GM18498 (cell line): ENCODE measurements around the gene PAM16.

ENCODE experiments used
- ATAC-seq: cut with Tn5 transposase; IDR thresholded peaks from one replicate; pipeline ENCODE4 v1.9.1; 2021; ENCODE audit warnings: mild to moderate bottlenecking, moderate library complexity; ENCODE audit not compliant: unreplicated experiment

The PAM16 gene

GRCh38 chr16:4372001-4372577, 21.0 kb upstream of the PAM16 start:
- no peak for ATAC-seq

GRCh38 chr16:4371357-4372000, 20.4 kb upstream of the PAM16 start, which contains the start of gene VASN:
VASN (plus strand) TSS chr16:4371848; CDS start chr16:4380878, 9,030 bp downstream.
- no peak for ATAC-seq

- no peak for ATAC-seq
Observed at GRCh38 chr16:4370570-4371356, 19.6 kb upstream of the PAM16 start.

- no peak for ATAC-seq
Observed at GRCh38 chr16:4370151-4370550, 19.0 kb upstream of the PAM16 start.

GRCh38 chr16:4369007-4369733, 18.0 kb upstream of the PAM16 start:
- no peak for ATAC-seq

GRCh38 chr16:4367393-4367856, 16.3 kb upstream of the PAM16 start:
- no peak for ATAC-seq

GRCh38 chr16:4366016-4366415, 14.9 kb upstream of the PAM16 start:
- no peak for ATAC-seq

GRCh38 chr16:4365615-4366014, 14.5 kb upstream of the PAM16 start:
- ATAC-seq, result no peak

GRCh38 chr16:4365014-4365406, 13.9 kb upstream of the PAM16 start:
- ATAC-seq, result peak; percentile 44

- ATAC-seq, result no peak
Observed at GRCh38 chr16:4364196-4365013, 13.3 kb upstream of the PAM16 start.

- ATAC-seq, result no peak
Observed at GRCh38 chr16:4362476-4363135, 11.5 kb upstream of the PAM16 start.

GRCh38 chr16:4361944-4362311, 10.8 kb upstream of the PAM16 start:
- no peak for ATAC-seq

GRCh38 chr16:4361033-4361943, 10.2 kb upstream of the PAM16 start:
- no peak for ATAC-seq

GRCh38 chr16:4360538-4361021, 9.5 kb upstream of the PAM16 start:
- ATAC-seq, result no peak

GRCh38 chr16:4359914-4360313, 8.8 kb upstream of the PAM16 start:
- ATAC-seq, result no peak

GRCh38 chr16:4358831-4359561, 7.9 kb upstream of the PAM16 start:
- no peak for ATAC-seq

- no peak for ATAC-seq
Observed at GRCh38 chr16:4358236-4358635, 7.1 kb upstream of the PAM16 start.

GRCh38 chr16:4356820-4357219, 5.7 kb upstream of the PAM16 start:
- no peak for ATAC-seq
